ENCODE measurements around the gene DDX49. TPM values are rescaled to one million over a fixed set of nuclear protein-coding genes. Genes with fewer than 3 reads are reported as not detected.

Gene DDX49
- total RNA-seq, 1 experiment from 2014 or later = 51.9 TPM

DNA sequence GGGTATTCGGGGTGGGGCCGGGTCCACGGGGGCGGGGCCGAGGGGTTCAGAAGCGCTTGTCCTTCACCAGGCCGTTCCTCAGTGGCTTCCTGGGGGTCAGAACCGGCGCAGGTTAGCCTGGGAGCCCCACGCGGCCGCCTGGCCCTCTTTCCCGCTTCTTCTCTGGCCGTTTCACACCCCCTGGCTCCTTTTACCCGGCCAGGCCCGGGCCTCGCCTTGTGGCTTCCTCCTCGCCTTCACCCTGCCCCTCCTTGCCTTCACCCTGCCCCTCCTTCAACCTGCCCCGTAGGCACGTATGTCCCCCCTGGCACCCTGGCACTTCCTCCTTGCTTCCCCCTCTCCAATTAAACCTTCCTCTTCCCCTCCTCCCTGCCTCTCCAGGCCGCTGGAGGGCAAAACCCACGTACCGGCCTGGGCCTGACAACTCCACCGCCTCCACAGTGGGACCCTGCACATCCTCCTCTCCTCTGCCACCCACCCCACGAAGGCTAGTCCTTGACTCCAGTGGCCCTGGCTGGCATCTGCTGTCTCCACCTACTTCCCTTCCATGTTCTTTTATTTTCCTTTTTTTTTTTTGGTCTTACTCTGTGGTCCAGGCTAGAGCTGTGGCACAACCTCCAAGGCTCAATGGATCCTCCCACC lies 48.9 kb upstream of the DDX49 start:
- TF ChIP-seq JUND (IDR thresholded peaks at IDR 0.05) (no peak), POLR2AphosphoS5 (IDR thresholded peaks at IDR 0.05; ENCODE audit: low read depth, low read length) (no peak), EGR1 (IDR thresholded peaks at IDR 0.05; ENCODE audit: low read depth) (no peak), CBX3 (IDR thresholded peaks at IDR 0.05; ENCODE audit: low read depth) (no peak), FOSL1 (IDR thresholded peaks at IDR 0.05; ENCODE audit: low read depth) (no peak), POLR2A (IDR thresholded peaks at IDR 0.05; ENCODE audit: borderline replicate concordance, extremely low read depth, insufficient read depth, insufficient read length) (no peak), SRF (IDR thresholded peaks at IDR 0.05; ENCODE audit: low read depth) (no peak), YY1 (IDR thresholded peaks at IDR 0.05; ENCODE audit: extremely low read depth, insufficient replicate concordance, low read depth, low read length) (no peak), EZH2 (IDR thresholded peaks at IDR 0.05) (no peak), SP1 (IDR thresholded peaks at IDR 0.05; ENCODE audit: low read depth) (no peak), TCF7L2 (IDR thresholded peaks at IDR 0.05; ENCODE audit: borderline replicate concordance, extremely low read depth, insufficient read depth, insufficient read length) (no peak)
- TF ChIP-seq, protein P1, sequence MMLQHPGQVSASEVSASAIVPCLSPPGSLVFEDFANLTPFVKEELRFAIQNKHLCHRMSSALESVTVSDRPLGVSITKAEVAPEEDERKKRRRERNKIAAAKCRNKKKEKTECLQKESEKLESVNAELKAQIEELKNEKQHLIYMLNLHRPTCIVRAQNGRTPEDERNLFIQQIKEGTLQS (IDR thresholded peaks at IDR 0.05) = no peak
- TF ChIP-seq, protein P2, sequence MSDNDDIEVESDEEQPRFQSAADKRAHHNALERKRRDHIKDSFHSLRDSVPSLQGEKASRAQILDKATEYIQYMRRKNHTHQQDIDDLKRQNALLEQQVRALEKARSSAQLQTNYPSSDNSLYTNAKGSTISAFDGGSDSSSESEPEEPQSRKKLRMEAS (IDR thresholded peaks at IDR 0.05) = no peak
- TF ChIP-seq, protein P3, sequence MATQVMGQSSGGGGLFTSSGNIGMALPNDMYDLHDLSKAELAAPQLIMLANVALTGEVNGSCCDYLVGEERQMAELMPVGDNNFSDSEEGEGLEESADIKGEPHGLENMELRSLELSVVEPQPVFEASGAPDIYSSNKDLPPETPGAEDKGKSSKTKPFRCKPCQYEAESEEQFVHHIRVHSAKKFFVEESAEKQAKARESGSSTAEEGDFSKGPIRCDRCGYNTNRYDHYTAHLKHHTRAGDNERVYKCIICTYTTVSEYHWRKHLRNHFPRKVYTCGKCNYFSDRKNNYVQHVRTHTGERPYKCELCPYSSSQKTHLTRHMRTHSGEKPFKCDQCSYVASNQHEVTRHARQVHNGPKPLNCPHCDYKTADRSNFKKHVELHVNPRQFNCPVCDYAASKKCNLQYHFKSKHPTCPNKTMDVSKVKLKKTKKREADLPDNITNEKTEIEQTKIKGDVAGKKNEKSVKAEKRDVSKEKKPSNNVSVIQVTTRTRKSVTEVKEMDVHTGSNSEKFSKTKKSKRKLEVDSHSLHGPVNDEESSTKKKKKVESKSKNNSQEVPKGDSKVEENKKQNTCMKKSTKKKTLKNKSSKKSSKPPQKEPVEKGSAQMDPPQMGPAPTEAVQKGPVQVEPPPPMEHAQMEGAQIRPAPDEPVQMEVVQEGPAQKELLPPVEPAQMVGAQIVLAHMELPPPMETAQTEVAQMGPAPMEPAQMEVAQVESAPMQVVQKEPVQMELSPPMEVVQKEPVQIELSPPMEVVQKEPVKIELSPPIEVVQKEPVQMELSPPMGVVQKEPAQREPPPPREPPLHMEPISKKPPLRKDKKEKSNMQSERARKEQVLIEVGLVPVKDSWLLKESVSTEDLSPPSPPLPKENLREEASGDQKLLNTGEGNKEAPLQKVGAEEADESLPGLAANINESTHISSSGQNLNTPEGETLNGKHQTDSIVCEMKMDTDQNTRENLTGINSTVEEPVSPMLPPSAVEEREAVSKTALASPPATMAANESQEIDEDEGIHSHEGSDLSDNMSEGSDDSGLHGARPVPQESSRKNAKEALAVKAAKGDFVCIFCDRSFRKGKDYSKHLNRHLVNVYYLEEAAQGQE (IDR thresholded peaks at IDR 0.05; ENCODE audit: low read depth) = no peak
- TF ChIP-seq, protein P4, sequence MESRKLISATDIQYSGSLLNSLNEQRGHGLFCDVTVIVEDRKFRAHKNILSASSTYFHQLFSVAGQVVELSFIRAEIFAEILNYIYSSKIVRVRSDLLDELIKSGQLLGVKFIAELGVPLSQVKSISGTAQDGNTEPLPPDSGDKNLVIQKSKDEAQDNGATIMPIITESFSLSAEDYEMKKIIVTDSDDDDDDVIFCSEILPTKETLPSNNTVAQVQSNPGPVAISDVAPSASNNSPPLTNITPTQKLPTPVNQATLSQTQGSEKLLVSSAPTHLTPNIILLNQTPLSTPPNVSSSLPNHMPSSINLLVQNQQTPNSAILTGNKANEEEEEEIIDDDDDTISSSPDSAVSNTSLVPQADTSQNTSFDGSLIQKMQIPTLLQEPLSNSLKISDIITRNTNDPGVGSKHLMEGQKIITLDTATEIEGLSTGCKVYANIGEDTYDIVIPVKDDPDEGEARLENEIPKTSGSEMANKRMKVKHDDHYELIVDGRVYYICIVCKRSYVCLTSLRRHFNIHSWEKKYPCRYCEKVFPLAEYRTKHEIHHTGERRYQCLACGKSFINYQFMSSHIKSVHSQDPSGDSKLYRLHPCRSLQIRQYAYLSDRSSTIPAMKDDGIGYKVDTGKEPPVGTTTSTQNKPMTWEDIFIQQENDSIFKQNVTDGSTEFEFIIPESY (IDR thresholded peaks at IDR 0.05; ENCODE audit: extremely low read depth, insufficient replicate concordance, low read length) = no peak
- no peak overlapping the region for H3K9ac ChIP-seq (ENCODE audit: low read length)
- no TSS peak for BruUV-seq (replicated peaks)
- H3K4me3 ChIP-seq (replicated peaks in 1 of 2; ENCODE audit: low read depth in 1 of 2, low read length in 2 of 2) = no peak overlapping the region
- peaks cover 14 to 20% of the 10 kb centered on the region in 2 experiments; a peak in 3 of 4 replicates for H3K36me3 ChIP-seq (ENCODE audit: control insufficient read depth in 1 of 2, insufficient read depth in 2 of 2, low read length in 2 of 2)
- intact Hi-C loops (cut with micrococcal nuclease) = no loop called here
- no peaks in the 10 kb centered on the region for H3K9me2 ChIP-seq (ENCODE audit: insufficient read depth)
- ChIA-PET POLR2A (no interaction called here), CTCF (no interaction called here), RAD21 (ENCODE audit: low non-redundant PET in 1 of 2, low total read pairs in 2 of 2, uncharacterized antibody in 2 of 2, unreplicated experiment in 2 of 2) (no interaction called here)
- no peaks in the 10 kb centered on the region for H4K20me1 ChIP-seq (ENCODE audit: insufficient read depth)
- no peak overlapping the region for H2AFZ ChIP-seq (ENCODE audit: low read depth, low read length, poor library complexity, severe bottlenecking)
- H3K4me1 ChIP-seq (ENCODE audit: control insufficient read depth in 1 of 2, insufficient read depth in 2 of 2, low read length in 2 of 2) = 0 out of 4 replicates have a peak, but pooled peaks cover 0 to 2% of the 10 kb centered on the region in 2 experiments
- no peak for ATAC-seq
- H3K79me2 ChIP-seq (ENCODE audit: insufficient read depth, low read length) = no peaks in the 10 kb centered on the region; the same call in 1 of the 2 replicates
- no peaks in the 10 kb centered on the region for H3K27me3 ChIP-seq (ENCODE audit: insufficient read depth, low read length)
- no peaks in the 10 kb centered on the region for H3K9me3 ChIP-seq (ENCODE audit: control insufficient read depth in 1 of 2, insufficient read depth in 1 of 2, low read depth in 1 of 2, low read length in 2 of 2)
- H3K4me2 ChIP-seq (ENCODE audit: low read length) = no peak overlapping the region
- no peak overlapping the region for H3K27ac ChIP-seq (ENCODE audit: low read depth, low read length)
- DNase-seq (ENCODE audit: low read depth, low spot score) = no peak

Data from HCT116 (cell line).